Activated CD8-positive, alpha-beta memory T cell treated with anti-CD3 and anti-CD28 coated beads, Interleukin-2, amount 50 U/mL, for 1 hour (primary cell): Measurements from ENCODE around the gene ZBTB22.
"Not testable (repeated sequence)": the region's sequence is repeated elsewhere in the genome, so short reads cannot be mapped to it uniquely, and the experiment has no call there.

Source experiments
- DNase-seq: peaks from one replicate; pipeline ENCODE4 v3.0.0-alpha.2; 2020; ENCODE audit errors: extremely low read depth

The ZBTB22 gene

GRCh38 chr6:33299237-33299944 is 18.2 kb downstream of the ZBTB22 start:
- peak; percentile 81 for DNase-seq

DNA sequence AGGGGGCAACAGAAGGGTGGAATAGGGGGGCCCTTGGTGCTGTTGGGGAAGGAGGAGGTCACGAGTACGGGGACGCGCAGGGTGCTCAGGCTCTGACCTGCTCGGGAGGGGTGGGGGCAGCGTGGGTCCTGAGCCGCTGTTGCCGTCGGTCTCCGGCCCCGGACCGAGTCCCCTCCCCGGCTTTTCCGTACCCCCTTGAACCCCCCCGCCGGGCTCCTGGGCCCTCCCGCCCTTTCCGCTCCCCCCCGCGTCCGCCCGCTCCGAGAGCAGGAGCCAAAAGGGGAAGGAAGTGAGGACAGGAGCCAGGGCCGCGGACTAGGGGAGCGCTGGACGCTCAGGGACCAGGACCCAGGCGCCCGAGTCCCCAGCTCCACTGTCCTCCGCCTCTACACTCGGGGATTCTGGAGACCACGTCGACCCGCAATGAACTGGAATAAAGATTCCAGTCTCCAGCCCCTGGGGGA is 18.7 kb downstream of the ZBTB22 start, which contains the start of gene RGL2:
TSS of gene RGL2 (minus strand) at position 170 of the 464 bp plus-strand sequence. CDS start 332 bp downstream, outside the sequence.
- DNase-seq = no peak

DNA sequence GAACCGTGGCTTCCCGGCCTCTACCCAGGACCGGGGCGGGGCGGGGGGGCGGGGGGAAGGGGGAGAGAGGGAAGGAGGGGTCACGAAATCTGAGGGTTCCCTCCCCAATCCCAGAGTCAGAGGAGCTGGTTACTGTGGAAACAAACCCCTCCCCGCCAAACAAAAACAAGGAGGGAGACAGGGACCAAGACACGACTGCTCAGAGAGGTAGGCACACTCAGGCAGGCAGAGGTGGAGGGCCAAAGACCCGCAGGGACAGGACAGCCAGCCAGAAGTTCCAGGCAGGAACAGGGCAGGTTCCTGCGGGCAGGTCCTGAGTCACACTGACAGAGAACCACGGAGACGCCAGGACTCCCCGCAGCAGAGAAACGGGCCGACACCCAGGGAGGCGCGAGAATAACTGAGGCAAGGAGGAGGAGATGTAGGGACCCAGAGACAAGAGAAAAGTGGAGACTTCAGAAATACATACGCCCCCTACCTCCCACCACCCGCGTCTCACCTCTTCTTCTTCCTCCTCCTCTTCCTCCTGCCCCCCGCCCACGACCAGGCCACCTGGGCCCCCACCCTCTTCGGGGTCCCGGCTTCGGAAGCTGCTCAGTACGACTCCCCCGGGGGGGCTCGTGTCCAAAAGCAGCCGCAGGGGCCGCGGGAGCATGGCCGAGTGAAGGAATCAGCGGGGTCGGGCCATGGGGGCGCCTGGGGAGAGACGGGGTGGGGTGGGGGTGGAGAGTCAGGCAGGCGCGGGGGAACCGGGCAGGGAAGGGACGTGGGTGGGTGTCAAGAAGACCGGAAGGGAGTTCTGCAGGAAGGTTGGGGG is 19.4 kb downstream of the ZBTB22 start:
- no peak for DNase-seq

DNA sequence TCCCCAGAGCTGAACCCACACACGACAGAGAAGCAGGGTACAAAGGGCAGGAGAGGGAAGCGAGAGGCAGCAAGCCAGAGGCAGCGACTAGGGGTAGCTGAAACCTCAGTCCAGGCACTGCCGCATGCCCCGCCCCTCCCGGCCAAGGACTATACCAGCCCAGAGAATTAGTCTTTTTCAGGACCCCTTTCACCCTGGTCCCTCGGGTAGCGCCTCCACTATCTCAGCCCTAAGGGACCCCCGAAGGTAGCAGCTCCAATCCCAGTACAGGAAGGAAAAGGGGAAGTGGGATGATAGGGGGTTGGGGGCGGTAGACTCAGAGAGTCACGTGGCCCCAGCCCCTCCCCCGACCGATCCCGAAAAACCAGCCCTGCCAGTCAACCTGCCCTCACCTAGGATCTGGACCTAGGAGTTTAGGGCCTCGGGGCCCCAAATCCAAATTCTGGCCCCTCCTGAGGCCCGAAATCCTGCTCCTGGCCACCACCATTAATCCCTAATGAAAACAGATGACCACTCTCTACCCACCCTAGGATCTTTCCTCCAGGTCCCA is 20.1 kb downstream of the ZBTB22 start:
- no peak for DNase-seq

- DNase-seq = no peak
These were observed 20.6 kb downstream of the ZBTB22 start for GRCh38 chr6:33296797-33297405.

DNA sequence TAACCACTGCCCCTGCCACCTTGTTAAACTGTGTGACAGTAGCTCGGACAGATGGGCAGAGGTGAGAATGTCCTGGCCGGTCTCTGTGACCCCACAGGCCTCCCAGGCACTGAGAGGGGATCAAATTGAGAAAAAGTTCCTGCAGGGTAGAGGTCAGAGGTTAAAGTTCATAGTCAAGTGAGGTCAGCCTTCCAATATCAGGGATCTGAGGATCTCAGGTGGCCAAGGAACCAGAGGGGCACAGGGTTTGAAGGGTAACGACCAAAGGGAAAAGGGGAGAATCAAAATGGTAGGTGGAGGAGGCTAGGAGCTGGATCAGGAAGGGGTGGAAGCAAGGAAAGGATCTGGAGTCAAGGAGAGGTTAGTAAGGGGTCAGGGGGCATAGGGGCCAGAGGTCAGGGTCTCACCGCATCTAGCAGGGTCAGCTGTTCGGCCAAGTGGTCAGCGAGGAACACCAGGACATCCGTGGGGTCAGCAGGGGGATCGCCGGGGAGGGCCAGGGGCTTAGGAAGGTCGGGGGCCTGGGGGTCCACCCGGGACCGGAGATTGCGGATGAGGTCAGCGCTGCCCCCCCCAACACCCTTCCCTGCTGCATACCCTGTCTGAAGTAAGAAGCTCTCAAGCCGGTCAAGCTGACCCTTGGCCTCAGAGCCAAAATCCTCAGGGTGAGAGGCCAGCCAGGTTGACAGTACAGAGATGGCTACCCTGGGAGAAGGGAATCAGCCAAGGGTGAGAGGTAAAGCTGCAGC is 21.7 kb downstream of the ZBTB22 start:
- DNase-seq = no peak

GRCh38 chr6:33294086-33294823 is 23.3 kb downstream of the ZBTB22 start:
- no peak for DNase-seq

- no peak for DNase-seq
These were observed 24.4 kb downstream of the ZBTB22 start for GRCh38 chr6:33292996-33293682.

DNA sequence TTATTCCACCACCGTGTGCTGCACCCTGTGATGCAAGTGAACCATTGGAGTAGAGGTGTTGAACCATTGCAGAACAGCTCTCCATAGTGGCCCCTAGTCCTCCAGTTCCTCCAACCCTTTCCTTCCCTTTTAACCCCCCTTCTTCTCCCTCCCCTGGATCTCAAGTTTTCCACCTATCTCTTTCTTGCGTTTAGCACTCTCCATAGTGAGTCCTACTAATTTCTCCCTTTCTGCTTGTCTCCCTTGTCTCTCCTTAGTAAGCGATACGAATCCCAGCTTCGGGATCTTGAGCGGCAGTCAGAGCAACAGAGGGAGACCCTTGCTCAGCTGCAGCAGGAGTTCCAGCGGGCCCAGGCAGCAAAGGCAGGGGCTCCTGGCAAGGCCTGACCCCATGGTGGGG is 27.1 kb downstream of the ZBTB22 start:
- DNase-seq = no peak

GRCh38 chr6:33289784-33290315 is 27.7 kb downstream of the ZBTB22 start:
- no peak for DNase-seq

DNA sequence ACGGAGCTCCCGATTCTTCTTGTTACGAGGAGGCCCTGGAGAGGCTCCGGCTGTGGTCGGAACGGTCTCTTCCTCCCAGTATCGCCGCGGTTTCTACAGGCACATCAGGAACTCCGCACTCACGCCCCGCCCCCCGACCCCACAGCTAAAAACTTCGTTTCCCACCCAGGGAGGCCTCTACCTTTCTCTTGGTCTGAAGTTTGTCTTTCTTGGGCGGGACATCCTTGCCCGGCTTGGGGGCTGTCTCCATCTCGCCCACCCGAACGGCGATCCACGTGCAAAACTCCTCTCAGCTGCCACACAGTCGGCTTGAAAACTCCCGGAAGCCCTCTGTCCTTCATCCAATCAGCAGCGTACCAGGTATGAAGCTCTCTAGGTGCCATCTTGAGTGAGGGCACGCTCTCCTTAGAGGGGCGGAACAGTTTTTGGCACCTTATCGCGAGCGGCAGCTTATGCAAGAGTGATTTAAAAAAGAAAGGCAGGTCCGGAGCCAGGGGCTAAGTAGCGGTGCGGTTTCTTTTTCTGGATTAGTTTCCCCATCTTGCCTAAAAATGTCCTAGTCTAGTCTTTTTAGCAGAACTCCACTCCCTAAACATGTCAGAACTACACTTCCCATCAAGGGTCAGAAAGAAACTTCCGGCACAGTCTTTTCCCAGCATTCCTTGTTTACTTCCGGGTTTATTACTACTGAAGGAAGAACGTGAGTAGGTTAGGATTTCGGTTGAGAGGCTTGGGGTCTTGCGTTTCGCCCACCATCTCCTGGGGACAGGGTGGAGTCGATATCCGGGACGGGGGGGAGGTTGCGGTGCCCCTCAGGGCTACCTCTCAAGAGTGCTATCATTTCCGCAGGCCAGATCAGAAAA is 28.4 kb downstream of the ZBTB22 start, which contains the start of the genes PFDN6 and WDR46:
TSS of gene PFDN6 (plus strand) at position 681 of the 863 bp plus-strand sequence. CDS start 256 bp downstream, outside the sequence.
TSS of gene WDR46 (minus strand) at position 319 of the 863 bp plus-strand sequence. CDS start at position 250, 69 bp downstream.
- DNase-seq = no peak

DNA sequence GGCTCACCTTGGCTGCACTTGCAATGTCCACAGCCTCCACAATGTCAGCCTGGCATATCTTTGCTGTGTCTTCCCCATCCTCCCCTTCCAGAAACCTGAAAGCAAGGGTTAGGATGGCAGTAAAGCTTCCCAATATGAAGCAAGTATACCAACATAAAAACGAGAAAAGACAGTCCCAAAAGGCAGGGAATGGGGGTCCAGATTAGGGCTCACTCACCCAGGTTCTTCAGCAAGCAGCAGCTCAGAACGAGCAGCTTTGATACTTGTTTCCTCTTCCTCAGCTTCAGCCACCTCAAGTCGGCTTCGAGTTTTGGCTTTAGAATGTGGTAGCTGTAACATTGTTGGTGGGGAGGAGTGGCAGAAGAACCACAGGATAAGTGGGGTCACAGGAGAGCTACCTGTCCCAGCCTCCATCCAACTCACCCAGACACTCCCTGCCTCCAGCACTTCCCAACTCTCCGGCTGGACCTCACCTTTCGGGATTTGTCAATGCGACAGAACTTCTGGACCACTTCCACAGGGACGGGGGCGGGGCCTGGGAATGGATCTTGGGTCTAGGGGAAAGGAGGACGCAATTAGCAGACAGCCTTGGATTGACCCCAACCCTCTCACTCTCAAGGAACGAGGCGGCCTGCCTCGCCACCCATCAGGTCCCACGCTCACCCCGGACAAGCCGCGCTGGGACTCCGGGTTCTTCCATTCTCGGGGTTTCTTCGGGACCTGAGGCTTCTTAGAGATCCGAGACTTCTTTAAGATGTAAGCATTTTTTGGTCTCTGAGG is 29.2 kb downstream of the ZBTB22 start:
- no peak for DNase-seq

GRCh38 chr6:33286946-33287914 is 30.3 kb downstream of the ZBTB22 start:
- no peak for DNase-seq

GRCh38 chr6:33285214-33285613 is 32.3 kb downstream of the ZBTB22 start:
- DNase-seq = not testable (repeated sequence)

GRCh38 chr6:33280539-33280938 is 37.0 kb downstream of the ZBTB22 start:
- no peak for DNase-seq

- no peak for DNase-seq
These were observed 37.5 kb downstream of the ZBTB22 start for GRCh38 chr6:33279971-33280511.
